CD4-positive, alpha-beta T cell treated with Interleukin-6 at 100 ng/mL for 8 hours (primary cell): Measurements from ENCODE around the gene CAMK1.

ENCODE experiments used
- DNase-seq: peaks from one replicate; pipeline ENCODE4 v3.0.0-alpha.2; 2020; ENCODE audit warnings: mixed read lengths, low spot score

CAMK1 gene

DNA sequence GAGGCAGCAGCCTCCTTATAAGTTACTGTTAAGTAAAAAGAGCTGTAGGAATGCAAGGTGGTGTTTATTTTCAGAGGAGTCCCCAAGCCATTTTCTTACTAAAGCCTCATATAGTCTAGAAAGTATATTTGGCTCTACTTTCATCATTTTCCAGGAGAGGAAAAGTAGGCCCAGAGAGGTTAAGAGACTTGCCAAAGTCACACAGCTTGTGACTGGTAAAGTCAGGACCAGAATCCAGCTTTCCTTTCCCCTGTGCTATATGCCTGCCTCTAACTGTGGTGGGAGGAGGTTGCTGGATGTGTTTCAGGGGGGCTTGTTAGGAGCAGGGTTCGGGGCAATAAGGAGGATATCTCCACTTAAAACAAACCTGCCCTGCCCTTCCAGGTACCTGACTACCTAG, 27.2 kb downstream of the CAMK1 start:
- no peak for DNase-seq

DNA sequence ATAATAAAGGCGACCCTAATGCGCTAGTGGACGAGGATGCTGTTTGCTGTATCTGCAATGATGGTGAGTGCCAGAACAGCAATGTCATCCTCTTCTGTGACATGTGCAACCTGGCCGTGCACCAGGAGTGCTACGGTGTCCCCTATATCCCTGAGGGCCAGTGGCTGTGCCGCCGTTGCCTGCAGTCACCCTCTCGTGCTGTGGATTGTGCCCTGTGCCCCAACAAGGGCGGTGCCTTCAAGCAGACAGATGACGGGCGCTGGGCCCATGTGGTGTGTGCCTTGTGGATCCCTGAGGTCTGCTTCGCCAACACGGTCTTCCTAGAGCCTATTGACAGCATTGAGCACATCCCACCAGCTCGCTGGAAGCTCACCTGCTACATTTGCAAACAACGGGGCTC, 30.6 kb downstream of the CAMK1 start:
- DNase-seq, result no peak

DNA sequence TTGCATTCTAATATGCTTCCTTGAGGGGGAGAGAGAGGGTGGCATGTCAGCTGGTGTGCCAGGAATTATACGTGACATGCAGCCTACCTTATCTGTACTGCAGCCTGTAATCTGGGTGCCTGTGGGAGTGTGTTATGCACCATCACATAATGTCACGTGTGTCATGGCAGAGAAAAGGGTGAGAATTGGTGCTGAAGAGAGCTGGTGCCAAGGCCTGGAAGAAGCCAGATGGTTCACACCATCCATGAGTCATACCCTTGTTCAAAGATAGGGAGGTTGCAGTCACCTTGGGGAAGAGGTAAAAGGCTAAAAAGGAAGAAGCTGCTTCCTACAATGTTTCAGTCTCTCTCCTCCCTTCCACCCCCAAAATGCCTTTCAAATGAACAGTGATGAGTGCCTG, 32.9 kb downstream of the CAMK1 start:
- DNase-seq, result no peak

DNA sequence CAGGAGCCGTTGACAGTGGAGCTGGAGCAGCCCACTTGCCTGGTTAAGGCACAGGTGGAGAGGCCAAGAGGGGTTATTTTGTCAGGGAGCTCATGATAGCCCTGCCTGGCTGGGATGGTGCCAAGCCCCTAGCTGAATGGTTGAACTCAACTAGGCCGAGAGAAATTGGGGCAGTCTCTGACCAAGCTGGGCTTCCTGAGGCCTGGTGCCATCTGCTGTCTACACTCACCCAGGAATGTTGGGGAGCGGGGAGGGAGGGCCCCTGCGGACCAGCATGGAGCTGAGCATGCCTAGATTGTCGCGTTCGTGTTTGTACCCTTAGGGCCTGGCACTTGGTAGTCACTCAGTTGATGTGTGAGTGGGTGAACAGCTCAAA, 37.0 kb downstream of the CAMK1 start:
- no peak for DNase-seq

DNA sequence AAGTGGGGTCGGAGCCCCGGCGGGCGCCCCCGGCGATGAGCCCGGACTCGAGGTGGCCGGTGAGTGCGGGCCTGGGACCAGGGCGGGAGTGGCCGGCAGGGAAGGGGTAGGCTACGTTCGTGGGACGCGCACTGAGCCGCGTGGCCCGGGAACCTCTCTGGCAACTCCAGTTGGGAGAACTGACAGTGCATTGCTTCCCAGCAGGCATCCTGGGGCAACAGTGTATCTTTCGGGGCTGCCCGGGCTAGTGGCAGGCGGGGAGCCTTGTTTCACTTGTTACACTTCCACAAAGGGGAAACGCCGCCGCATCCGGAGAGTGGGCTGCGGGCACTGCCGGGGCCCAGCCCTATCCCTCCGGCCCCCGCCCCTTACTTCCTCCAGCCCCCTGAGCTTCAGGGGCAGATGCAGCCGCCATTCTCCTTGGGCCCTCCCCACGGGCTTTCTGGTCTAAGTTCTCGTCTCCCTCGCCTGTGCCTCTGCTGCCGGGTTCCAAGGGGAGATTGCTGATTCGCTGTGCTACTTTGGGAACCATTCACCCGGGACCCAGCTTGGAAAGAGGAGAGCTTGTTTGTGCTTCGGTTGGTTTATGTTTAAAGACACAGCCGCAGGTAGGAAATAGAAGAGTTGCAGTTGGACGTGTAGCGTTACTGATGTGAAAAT, 37.5 kb downstream of the CAMK1 start:
- peak; percentile 30 for DNase-seq

DNA sequence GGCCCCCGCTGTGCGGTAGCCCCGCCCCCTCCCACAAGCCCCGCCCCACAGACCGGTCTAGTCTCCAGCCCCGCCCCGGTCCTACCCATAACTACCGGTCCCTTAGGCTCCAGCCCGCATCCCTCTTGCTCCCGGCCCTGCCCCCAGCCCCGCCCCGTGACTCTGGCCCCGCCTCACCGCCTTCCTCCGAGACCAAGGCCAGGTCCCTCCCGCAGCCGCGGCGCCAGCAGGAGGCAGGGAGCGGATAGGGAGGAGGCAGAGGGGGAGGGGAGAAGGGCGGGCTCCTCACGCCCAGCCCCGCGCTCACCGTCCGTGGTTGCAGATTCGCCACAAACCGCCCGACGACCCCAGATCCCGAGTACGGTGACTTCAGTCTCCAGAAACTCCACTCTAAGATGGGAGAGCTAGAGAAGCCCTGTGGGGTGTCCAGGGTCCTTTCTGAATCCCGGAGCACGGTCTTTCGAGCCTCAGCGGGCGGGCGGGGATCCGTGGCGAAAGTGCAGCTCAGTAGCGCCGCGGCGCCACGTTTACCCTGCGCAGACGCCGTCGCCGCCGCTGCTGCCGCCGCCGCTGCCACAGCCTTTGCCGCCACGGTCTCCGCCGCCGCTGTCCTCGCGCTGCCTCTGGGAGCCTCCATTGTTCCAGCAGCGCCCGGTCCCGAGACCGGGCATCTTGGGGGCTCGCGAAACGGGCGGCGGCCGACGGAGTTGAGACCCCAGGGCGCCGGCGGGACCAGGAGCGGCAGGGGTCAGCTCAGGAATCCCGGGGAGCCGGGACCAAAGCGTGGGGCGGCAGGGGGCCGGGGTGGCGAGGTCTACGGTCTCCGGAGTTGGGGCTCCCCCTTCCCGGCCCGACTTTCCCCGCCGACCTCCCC, 38.3 kb downstream of the CAMK1 start, which contains the start of gene BRPF1:
Gene BRPF1 (plus strand): TSS at position 530 of the 874 bp plus-strand sequence. CDS start 2,406 bp downstream, outside the sequence.
- DNase-seq, result peak; percentile 100

DNA sequence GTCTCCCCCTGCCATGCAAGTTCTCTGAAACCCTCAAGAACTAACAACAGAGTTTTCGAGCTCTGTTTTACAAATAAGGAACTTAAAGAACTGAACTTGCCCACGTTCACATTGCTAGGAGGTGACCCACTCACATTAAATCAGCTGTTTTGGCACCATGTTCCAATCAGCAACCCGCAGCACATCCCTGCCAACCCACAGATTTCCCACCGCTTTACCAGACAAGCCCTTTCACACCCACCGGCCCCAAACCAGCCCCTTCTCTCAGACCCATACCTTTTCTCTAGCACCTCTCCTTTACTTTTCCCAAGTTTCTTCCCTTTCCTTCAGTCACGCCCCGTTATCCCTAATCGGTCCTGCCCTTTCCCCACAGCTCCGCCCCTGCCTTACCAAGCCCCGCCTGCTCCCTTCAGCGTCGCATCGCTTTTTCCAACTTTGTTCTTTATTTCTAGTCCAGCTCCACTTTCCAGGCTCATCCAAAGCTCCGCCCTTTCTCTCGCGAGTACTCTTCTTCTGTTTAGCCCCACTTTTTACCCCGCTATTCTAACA, 39.0 kb downstream of the CAMK1 start:
- DNase-seq, result no peak

DNA sequence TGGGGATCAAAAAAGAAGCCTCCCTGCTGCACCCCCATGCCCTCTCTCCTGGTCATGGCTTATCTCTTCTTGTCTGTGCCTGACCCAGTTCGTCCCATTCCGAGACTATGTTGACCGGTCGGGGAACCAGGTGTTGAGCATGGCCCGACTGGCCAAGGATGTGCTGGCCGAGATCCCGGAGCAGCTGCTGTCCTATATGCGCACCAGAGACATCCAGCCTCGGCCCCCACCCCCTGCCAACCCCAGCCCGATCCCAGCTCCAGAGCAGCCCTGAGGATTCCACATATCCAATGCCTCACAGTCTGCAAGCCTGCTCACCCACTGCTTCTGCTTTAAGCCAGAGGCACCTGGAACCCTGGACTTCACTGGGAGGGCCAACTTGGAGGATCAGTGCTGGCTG, 40.3 kb downstream of the CAMK1 start:
- DNase-seq, result no peak

DNA sequence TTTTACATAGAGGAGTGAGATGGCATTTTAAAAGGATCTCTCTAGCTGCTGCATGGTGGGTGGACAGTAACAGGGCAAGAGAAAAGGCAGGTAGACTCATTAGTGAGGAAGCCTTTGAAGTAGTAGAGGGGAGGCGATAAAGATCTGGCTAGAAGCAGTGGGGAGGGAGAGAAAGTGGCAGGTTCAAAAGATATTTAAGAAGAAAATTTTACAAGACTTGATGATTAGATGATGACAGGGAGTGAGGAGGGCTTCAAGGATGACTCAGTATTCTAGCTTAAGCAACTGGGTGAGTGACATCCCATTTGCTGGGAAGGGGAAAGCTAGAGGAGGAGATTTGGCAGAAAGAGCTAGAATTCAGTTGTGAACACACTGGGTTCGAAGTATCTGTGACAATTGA, 42.0 kb downstream of the CAMK1 start:
- DNase-seq, result no peak

DNA sequence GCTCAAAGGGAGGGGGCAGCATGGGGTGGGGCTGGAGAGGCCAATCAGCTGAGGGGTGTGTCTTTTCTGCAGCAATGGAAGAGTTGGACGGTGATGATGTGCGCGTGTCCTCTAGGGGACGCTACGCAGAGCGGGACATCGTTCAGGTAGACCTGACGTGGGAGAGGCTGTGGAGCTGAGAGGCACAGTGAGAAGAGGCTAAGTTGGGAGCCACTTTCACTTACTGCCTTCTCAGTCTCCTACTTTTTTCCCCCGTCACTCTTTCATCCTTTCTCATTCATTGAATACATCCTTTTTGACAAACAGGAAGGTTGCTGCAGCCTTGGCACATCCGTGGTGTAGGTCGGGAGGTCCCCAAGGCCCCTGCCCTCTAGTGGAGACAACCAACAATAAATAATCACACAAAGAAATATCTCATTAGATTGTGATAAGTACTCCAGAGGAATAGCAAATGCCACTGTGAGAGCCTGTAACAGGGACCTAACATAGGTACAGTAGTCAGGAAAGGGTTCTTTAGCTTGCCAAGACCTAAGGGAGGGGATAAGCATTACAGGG, 42.6 kb downstream of the CAMK1 start:
- peak; percentile 74 for DNase-seq

DNA sequence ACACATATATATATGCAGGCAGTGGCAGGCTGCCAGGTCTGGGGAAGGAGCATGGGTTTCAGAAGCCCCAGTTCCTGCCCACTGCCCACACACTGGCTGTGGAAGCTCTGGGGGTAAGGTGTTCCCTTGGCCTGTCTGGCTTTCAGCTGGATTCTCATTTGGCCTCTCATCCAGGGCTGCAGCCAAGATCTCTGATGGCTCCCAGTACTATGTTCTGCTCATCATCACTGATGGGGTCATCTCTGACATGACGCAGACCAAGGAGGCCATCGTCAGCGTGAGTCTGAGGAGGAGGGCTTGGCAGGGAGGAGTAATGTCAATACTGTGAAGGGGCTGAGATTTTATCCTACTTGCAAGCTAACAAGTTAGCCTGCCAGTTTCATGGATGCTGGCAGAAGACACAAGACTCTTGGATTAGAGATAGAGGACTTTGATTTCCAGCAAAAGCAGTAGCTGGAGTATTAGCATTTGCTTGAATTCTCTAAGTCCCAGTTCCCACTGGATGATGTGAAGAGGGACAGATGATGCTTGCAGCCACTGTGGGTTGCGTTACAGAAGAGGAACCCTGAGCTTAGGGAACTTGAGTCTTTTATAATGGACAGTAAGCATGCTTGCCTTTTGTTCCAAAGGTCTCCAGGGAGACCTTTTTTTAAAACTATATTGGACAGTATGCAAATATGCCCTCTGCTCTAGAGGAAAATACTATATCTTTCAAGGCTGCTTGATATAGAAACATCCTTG, 43.8 kb downstream of the CAMK1 start:
- no peak for DNase-seq

DNA sequence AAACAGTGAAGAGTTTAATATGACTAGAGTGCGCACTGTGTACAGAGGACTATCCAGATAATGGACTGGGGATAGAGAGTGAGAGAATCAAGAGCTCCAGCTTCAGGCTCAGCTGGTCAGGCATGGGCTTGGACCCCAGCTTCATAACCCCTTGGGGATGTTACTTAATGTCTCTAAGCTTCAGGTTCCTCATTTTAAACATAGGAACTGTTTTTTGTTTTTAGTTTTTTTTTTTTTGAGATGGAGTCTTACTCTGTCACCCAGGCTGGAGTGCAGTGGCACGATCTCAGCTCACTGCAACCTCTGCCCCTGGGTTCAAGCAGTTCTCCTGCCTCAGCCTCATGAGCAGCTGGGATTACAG, 48.1 kb downstream of the CAMK1 start:
- no peak for DNase-seq

DNA sequence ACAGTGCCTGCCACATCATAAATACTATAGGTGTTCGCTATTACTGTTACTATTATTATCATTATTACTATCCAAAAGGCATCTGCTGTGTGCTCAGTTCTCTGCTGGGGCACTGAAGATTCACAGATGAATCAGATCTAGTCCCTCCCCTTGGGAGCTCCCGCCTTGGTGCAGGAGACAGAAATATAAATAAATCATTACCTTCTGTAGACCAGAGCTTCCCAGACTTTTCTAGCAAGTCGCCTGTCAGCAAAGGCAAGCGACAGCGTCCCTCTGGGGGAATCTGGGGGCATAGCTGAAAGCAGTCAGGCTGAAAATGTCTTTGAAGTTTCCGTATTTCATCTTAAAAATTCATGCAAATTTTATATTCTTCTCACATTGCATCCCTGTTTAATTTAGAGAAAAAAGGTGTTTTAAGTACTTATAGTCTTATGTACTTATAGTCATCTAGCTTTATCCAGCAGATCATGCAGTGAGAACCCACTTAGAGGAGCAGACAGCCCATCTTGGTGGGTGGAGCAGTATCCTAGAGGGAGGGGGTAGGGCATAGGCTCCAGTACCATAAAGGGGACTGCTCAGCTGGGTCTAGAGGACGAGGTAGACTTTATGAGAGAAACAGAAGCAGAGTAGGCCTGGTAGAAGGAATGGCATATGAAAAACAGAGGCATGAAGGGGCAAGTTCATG, 48.6 kb downstream of the CAMK1 start:
- DNase-seq, result no peak

DNA sequence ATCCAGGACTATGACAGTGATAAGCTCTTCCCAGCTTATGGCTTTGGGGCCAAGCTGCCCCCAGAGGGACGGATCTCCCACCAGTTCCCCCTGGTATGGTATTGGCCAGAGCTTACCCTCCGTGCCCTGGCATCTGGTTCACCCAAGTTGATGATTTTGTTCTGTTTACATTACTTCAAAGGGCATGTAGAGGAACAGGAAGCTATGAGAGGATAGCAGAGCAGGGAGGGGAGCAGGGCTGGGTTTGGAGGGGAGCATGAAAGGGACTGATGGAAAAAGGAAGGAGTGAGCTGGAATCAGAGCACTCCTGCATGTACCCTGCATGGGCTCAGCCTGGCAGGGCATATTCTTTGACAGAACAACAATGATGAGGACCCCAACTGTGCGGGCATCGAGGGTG, 51.6 kb downstream of the CAMK1 start:
- DNase-seq, result no peak

DNA sequence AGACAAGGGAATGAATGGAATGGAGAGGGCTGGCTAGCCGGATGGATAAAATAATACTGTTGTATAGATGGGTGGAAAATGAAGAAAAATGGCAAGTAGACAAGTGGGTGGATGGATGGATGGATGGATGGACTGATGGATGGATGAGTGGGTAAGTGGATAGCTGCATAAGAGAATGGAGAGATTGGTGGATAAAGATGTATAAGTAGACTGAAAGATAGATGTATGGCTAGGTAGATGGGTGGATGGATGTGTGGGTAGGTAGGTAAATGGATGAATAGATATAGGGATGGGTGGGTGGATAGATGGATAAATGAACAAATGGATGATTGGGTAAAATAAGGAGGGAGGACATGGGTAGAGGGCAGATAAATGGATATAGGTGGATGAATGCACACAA, 52.2 kb downstream of the CAMK1 start:
- DNase-seq, result no peak

DNA sequence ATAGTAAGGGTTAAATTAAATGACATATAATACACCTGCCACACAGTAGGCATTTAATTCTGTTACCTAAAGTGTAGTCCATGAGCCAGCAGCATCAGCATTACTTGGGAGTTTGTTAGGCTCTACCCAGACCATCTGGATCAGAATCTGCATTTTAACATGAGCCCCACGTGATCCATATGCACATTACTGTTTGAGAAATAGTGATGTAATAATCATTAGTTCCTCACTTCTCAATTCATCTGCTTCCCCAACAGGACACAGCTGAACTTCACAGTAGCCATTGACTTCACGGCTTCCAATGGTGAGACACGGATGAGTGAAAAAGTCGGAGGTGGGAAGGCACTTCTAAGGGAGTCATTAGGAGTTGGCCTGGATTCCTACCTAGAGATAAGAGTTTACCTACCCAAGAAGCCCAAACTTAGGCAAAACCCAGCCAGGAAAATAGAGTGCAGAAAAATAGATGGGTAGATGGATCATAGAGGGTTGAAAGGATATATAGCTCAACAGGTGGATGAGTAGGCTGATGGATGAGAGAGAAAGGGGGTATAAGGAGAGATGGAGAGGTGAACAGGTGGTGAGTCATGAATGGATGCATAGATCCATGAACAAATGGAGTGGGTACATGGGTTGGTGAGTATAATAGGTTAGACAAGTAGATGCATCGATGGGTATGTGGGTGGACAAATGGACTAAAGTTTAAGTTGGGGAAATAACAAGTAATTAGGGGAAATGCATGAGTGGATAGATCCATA, 52.8 kb downstream of the CAMK1 start:
- DNase-seq, result no peak

DNA sequence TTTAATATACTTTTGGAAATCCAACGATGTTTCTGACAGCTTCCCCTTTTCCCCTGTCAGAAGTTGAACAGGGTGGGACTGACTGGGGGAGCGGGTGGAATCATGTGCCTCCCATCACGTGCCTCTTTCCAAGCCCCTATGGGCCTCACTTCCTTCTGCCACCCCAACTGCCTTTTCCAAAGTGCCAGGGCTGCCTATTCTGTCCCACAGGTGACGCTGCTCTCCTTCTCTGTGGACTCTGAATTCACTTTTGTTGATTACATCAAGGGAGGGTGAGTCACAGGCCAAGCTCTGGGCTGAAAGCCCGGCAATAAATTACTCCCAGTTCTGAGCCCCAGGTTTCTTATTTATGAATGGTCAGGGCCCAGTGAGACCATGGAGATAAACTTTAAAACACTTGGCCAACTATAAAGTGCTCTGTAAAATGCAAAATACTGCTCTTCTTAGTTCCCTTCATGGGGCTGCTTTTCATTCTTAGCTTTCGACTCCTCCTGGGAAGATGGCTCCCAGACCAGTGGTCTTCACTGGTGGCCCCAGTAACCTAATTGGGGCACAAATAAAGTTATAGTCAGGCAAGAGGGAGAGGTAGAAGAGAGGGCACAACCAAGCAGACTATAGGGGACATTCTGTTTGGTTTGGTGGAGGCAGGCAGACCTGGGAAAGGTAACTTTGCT, 53.8 kb downstream of the CAMK1 start:
- DNase-seq, result peak; percentile 30

DNA sequence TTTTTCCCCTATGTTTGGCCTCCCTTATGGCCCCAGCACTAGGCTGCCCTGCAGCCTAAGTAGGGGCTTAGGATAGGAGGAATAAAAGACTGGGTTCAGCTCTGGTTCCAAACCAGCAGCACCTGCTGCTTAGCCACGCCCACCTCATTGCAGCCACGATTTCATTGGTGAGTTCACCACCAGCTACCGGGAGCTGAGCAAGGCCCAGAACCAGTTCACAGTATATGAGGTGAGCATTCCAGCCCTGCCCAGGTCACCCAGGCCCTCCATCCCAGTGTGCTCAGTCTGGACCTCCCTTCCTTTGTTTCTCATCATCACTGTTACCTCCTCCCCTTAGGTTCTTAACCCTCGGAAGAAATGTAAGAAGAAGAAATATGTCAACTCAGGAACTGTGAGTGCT, 54.6 kb downstream of the CAMK1 start:
- DNase-seq, result no peak

DNA sequence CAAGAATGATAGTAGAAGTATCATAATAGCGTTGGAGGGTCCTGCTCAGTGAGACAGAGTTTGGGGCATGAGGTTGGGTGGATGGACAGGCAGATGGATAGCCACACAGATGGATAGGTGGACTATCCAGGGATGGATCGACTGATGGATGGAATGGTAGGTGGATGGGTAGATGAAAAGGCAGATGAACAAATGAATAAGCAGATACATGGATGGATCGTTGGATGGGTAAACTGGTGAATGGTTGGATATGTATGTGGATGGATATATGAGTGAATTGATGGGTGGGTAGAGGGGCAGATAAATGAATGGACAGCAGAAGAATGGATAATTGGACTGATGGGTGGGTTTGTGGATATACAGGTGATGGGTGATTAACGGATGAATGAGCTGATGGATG, 56.6 kb downstream of the CAMK1 start:
- no peak for DNase-seq

DNA sequence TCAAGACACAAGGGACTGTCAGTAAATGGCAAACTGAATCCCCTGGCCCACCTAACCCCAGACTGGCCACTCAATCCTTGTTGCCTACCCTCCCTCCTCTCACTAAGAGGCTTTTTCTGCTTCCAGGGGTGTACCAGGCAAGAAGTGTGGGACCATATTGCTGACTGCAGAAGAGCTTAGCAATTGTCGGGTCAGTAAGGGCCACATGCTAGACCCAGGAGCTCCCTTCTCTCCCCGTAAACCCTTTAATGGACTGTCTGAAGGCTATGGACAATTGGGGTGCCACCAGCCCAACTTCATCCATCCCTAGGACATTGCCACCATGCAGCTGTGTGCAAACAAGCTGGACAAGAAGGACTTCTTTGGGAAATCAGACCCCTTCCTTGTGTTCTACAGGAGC, 57.3 kb downstream of the CAMK1 start:
- DNase-seq, result no peak
